ENCODE results near the gene NCK1.
A peak's percentile ranks its signal among the peaks of the same experiment; 100 is the strongest.
"Not testable (repeated sequence)": the region's sequence is repeated elsewhere in the genome, so short reads cannot be mapped to it uniquely, and the experiment has no call there.

Gene NCK1

DNA sequence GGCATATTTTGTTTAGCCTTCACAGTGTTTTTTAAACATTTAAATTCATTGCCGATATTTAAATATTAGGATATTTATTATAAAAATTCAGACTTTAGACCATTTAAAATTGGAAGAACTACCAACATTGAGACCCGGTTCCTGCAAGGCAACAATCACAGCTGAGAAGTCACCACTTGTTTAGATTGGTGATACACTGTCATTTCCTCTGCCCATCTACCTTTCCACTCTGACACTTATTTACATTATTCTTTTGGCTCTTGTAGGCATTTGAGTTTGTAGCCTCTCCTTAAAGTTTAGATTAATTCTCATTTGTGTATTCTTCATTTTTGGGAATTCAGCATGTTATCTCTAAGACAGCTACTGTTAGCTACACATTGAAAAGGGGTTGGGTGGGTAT lies 85.5 kb downstream of the NCK1 start:
- no peak for DNase-seq (ENCODE audit: low spot score)

- no peak for DNase-seq (ENCODE audit: low spot score)
Observed at GRCh38 chr3:136949146-136949545, 87.1 kb downstream of the NCK1 start.

GRCh38 chr3:136949708-136950107 lies 87.7 kb downstream of the NCK1 start:
- DNase-seq (ENCODE audit: low spot score) = no peak

GRCh38 chr3:136950623-136951022 lies 88.6 kb downstream of the NCK1 start:
- no peak for DNase-seq (ENCODE audit: low spot score)

- DNase-seq (ENCODE audit: low spot score) = no peak
Observed at GRCh38 chr3:136952292-136952691, 90.3 kb downstream of the NCK1 start.

GRCh38 chr3:136954251-136954650 lies 92.2 kb downstream of the NCK1 start:
- DNase-seq (ENCODE audit: low spot score) = no peak

DNA sequence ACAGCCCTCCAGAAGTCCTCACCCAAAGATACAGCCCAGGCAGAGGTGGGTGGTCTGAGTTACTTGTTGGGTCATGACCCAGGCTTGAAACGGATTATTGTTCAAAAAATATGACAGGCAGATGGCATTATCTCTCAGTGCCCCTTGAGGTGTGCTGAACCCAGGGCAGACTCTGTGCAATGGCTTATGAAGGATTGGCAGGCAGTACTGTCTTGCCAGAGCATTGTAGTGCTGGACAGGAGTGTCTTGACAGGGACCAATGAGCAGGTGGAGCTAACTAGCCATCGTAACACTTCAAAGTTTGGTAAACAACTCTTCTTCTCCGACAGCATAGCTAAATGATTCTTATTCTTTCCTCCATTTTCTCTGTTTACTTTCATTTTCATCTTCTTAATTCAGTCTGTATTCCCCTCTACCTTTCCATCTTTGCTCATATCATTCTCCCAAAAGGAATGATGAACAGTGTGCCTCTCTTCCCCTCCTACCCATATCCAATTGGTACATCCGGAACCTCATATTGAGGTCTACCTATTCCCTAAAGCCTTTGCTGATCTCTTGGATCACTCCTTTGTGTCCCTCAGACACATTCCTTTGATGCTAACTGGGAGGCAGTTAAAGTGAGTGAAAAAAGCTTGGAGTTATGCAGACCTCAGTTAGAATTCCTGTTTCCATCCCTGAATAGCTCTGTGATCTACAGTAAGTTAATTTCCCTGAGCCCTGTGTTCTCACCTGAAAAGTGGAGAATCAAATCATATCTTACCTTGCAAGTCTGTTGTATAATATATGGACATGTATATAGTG lies 93.2 kb downstream of the NCK1 start:
- no peak for DNase-seq (ENCODE audit: low spot score)

DNA sequence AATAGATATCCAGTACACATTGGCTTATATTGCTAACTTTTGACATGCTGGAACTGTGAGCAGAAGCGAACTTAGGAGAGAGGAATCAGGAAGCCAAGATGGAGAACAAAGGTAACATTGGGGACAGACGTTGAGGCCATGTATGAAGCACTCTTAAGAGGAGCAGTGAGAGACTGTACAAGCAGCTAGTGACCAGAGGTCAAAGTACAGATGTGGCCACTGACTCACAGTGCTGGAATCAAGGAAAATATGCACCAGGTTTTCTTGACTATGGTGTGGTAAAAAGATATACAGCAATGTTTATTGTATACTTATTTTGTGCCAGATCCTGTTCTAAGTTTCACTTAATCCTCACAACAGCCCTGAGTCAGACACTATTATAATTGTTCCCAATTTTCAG lies 93.8 kb downstream of the NCK1 start:
- DNase-seq (ENCODE audit: low spot score) = peak; percentile 23

GRCh38 chr3:136956971-136957370 lies 95.0 kb downstream of the NCK1 start:
- no peak for DNase-seq (ENCODE audit: low spot score)

GRCh38 chr3:136957751-136958288 lies 95.8 kb downstream of the NCK1 start, which contains the start of gene IL20RB:
IL20RB (plus strand) TSS chr3:136957983; CDS start chr3:136958114, 131 bp downstream.
- DNase-seq (ENCODE audit: low spot score) = no peak

DNA sequence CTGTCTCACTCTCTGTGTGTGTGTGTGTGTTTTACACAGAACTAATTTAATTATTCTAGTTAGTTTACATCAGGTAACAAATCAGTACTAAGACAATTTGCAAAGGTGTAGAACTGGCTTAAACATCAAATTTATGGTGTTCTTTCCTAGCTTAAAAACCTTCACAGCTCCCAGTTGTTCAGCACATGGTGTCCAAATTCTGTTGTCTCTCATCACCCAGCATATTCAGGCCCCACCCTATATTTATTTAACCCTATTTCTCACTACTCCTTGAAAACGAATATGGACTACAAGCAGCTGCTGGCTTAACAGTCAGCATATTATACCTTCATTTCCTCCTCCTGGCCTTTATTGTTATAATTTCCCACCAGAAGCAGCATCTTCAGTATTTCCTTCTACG lies 96.9 kb downstream of the NCK1 start:
- DNase-seq (ENCODE audit: low spot score) = no peak

GRCh38 chr3:136959599-136959998 lies 97.6 kb downstream of the NCK1 start:
- no peak for DNase-seq (ENCODE audit: low spot score)

- DNase-seq (ENCODE audit: low spot score) = no peak
Observed at GRCh38 chr3:136960838-136961836, 99.1 kb downstream of the NCK1 start.

- DNase-seq (ENCODE audit: low spot score) = no peak
Observed at GRCh38 chr3:136962927-136963326, 100.9 kb downstream of the NCK1 start.

DNA sequence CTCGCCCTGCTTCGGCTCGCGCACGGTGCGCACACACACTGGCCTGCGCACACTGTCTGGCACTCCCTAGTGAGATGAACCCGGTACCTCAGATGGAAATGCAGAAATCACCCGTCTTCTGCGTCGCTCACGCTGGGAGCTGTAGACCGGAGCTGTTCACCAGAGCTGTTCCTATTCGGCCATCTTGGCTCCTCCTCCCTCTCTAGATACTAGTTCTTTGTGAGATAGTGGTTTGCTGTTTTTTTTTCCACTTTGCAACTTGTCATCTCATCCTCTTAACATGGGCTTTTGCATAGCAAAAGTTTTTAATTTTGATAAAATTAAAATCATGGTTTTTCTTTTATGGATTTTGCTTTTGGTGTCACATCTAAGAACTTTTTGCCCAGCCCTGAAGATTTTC lies 107.5 kb downstream of the NCK1 start:
- not testable (repeated sequence) for DNase-seq (ENCODE audit: low spot score)

DNA sequence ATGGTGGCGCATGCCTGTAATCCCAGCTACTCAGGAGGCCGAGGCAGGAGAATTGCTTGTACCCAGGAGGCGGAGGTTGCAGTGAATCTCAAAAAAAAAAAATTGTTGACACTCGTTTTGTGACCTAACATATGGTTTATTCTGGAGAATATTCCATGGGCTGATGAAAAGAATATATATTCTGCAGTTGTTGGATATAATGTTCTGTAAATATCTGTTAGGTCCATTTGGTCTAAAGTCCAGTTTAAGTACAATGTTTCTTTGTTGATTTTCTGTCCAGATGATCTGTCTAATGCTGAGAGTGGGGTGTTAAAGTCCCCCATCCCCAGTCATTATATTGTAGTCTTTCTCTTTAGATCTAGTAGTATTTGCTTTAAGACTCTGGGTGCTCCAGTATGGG lies 111.3 kb downstream of the NCK1 start:
- DNase-seq (ENCODE audit: low spot score) = no peak

DNA sequence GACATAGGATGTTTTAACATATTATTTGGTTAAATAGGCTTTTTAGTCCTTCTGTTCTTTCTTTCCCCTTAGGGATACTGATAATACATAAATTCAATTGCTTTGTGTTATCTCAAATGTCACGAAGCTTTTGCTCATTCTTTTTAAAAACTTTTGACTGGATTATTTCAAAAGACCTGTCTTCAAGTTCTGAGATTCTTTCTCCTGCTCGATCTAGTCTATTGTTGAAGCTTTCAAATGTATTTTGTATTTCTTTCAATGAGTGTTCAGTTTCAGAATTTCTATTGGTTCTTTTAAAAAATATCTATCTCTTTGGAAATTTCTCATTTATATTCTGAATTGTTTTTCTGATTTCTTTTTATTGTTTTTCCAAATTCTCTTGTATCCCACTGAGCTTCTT lies 112.7 kb downstream of the NCK1 start:
- no peak for DNase-seq (ENCODE audit: low spot score)

DNA sequence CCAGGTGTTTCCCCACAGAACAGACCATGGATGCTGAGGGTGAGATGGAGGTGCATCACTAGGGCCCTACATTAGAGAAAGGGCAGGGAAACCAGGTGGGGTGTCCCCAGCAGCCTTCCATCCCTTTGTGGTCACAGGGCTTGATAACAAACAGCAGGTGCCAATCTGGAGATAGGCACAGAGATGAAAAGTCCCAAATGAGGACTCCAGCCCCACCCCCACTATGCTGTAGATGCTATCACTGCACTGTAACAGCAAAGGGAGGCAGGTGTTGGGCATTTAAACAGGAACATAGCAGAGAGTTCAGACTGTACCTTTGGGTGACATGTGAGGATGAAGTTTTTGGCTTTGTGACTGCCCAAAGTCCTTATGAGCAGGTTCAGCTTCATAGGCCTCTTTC lies 117.2 kb downstream of the NCK1 start:
- DNase-seq (ENCODE audit: low spot score) = no peak

DNA sequence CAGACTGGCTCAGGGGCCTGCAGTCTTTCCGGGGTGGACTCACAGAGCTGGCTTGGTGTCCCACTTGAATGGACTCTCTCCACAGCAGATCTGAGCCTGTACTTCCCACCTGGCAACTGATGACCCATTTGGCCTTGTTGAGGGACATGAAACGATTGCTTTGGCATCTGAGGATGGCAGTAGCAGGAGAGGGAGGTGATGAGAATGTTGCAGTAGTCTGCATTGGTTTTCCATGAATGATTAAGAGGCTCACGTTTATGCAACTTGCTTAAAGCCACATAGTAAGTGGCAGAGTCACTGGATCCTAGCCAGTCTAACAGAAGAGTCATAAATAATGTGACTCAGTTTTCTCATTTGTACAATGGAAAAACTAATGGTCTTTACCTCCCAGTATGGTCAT lies 117.7 kb downstream of the NCK1 start:
- DNase-seq (ENCODE audit: low spot score) = no peak

DNA sequence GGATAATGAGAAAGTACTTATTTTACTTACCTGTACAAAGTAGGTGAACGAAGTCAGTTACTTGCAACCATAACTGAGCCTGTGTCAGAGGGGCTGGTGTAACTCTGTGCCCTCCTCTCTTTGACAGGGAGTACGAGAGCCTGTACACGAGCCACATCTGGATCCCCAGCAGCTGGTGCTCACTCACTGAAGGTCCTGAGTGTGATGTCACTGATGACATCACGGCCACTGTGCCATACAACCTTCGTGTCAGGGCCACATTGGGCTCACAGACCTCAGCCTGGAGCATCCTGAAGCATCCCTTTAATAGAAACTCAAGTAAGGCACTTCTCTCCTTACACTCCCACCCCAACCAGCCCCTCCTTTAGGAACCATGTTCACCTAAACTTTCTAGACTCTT lies 120.0 kb downstream of the NCK1 start:
- no peak for DNase-seq (ENCODE audit: low spot score)

DNA sequence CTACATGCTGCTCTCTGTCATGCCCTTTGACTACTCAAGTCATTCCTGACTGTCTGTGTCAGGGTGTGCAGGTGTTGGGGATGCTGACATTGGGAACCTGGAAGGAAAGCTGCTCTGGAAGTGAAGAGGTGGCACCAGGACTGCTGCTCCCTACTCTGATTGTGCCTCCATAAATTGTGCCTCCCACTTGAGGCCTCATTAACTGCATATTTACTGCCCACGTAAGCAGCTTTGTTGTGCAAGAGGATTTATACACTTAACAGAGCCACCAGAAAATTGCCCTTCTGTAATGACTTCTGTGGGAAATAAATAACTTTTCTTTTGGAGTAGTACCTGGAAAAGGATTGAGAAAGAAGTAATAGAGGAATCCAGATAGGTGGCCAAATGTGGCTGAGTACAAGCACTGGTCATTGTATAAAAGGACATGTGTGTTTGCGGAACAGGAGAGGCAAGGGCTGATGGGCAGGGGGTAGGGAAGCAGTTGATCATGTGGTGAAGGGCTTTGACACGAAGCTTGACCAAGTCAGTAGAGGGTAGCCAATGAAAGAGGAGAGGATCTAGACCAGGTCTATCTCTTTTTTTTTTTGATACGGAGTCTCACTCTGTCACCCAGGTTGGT lies 120.6 kb downstream of the NCK1 start:
- DNase-seq (ENCODE audit: low spot score) = no peak

GRCh38 chr3:136984837-136985236 lies 122.8 kb downstream of the NCK1 start:
- peak; percentile 12 for DNase-seq (ENCODE audit: low spot score)

Data from HuH-7 (cell line).